H9 (cell line): ENCODE measurements around the gene EPB41L4A. TPM values are rescaled to one million over a fixed set of nuclear protein-coding genes. Genes with fewer than 3 reads are reported as not detected.

Experiments
- DNase-seq: peaks from one replicate; pipeline ENCODE4 v3.0.0-alpha.2; 2017
- H2AFZ ChIP-seq: one replicate; pipeline ENCODE4 v1.6.1; 2013; ENCODE audit warnings: mild to moderate bottlenecking, low read length, control low read depth, moderate library complexity
- H2AK5ac ChIP-seq: 2 replicates; pipeline ENCODE4 v1.6.1; 2013; ENCODE audit warnings: low read length, control low read depth, mixed read lengths; ENCODE audit not compliant: insufficient read length
- H2BK120ac ChIP-seq: one replicate; pipeline ENCODE4 v1.6.1; 2013; ENCODE audit warnings: low read depth, mild to moderate bottlenecking, low read length, control low read depth, inconsistent platforms; ENCODE audit not compliant: poor library complexity, severe bottlenecking
- H2BK12ac ChIP-seq: 2 replicates; pipeline ENCODE4 v1.6.1; 2013; ENCODE audit warnings: low read length, control low read depth, mixed read lengths, low read depth; ENCODE audit not compliant: insufficient read length
- H2BK15ac ChIP-seq: 2 replicates; pipeline ENCODE4 v1.6.1; 2013; ENCODE audit warnings: low read depth, low read length, control low read depth
- H2BK20ac ChIP-seq: one replicate; pipeline ENCODE4 v1.6.1; 2013; ENCODE audit warnings: low read depth, mild to moderate bottlenecking, low read length, control low read depth, inconsistent platforms; ENCODE audit not compliant: poor library complexity, severe bottlenecking
- H2BK5ac ChIP-seq: 2 replicates; pipeline ENCODE4 v1.6.1; 2013; ENCODE audit warnings: low read length, control low read depth, mixed read lengths; ENCODE audit not compliant: insufficient read length
- H3K14ac ChIP-seq: 2 replicates; pipeline ENCODE4 v1.6.1; 2013; ENCODE audit warnings: low read length, control low read depth; ENCODE audit not compliant: insufficient read depth
- H3K18ac ChIP-seq: 2 replicates; pipeline ENCODE4 v1.6.1; 2013; ENCODE audit warnings: low read depth, mild to moderate bottlenecking, mixed read lengths, low read length, control low read depth; ENCODE audit not compliant: insufficient read length
- H3K23ac ChIP-seq: 2 replicates; pipeline ENCODE4 v1.6.1; 2013; ENCODE audit warnings: low read length, control low read depth, mixed read lengths, low read depth; ENCODE audit not compliant: insufficient read length
- H3K23me2 ChIP-seq: 2 replicates; pipeline ENCODE4 v1.6.1; 2013; ENCODE audit warnings: low read depth, mild to moderate bottlenecking, mixed read lengths, low read length, control low read depth; ENCODE audit not compliant: insufficient read length, poor library complexity, severe bottlenecking
- H3K27ac ChIP-seq: 2 replicates; pipeline ENCODE4 v1.5.1; 2013; ENCODE audit warnings: low read length, control low read depth, mixed read lengths, low read depth; ENCODE audit not compliant: insufficient read length
- H3K27me3 ChIP-seq: 2 replicates; pipeline ENCODE4 v1.6.1; 2013; ENCODE audit warnings: low read length, control low read depth, inconsistent platforms; ENCODE audit not compliant: insufficient read depth
- H3K4ac ChIP-seq: 2 replicates; pipeline ENCODE4 v1.6.1; 2013; ENCODE audit warnings: low read depth, mild to moderate bottlenecking, control low read depth, inconsistent platforms, low read length, moderate library complexity
- H3K4me1 ChIP-seq: 2 replicates; pipeline ENCODE4 v1.6.1; 2013; ENCODE audit warnings: low read length, control low read depth, inconsistent platforms; ENCODE audit not compliant: insufficient read depth
- H3K4me2 ChIP-seq: 2 replicates; pipeline ENCODE4 v1.6.1; 2013; ENCODE audit warnings: low read length, control low read depth, mixed read lengths; ENCODE audit not compliant: insufficient read length, insufficient read depth
- H3K56ac ChIP-seq: 2 replicates; pipeline ENCODE4 v1.6.1; 2013; ENCODE audit warnings: low read depth, mild to moderate bottlenecking, mixed read lengths, low read length, control low read depth; ENCODE audit not compliant: insufficient read length
- H3K79me1 ChIP-seq: 2 replicates; pipeline ENCODE4 v1.6.1; 2013; ENCODE audit warnings: low read depth, mild to moderate bottlenecking, moderate library complexity, low read length, control low read depth, inconsistent platforms; ENCODE audit not compliant: insufficient read depth, poor library complexity, severe bottlenecking
- H3K79me2 ChIP-seq: 2 replicates; pipeline ENCODE4 v1.6.1; 2013; ENCODE audit warnings: low read length, control low read depth, inconsistent platforms; ENCODE audit not compliant: insufficient read depth
- H3K9ac ChIP-seq: 2 replicates; pipeline ENCODE4 v1.6.1; 2013; ENCODE audit warnings: low read length, control low read depth, mixed read lengths; ENCODE audit not compliant: insufficient read length; ENCODE audit errors: extremely low read depth
- H3K9me3 ChIP-seq: one replicate; pipeline ENCODE4 v1.6.1; 2013; ENCODE audit warnings: low read depth, low read length, inconsistent platforms; ENCODE audit not compliant: control insufficient read depth
- H3T11ph ChIP-seq: one replicate; pipeline ENCODE4 v1.6.1; 2013; ENCODE audit warnings: mild to moderate bottlenecking, low read length, control low read depth, inconsistent platforms
- H4K20me1 ChIP-seq: one replicate; pipeline ENCODE4 v1.6.1; 2013; ENCODE audit not compliant: control insufficient read depth, insufficient read length, insufficient read depth
- H4K5ac ChIP-seq: 2 replicates; pipeline ENCODE4 v1.6.1; 2013; ENCODE audit warnings: low read depth, mild to moderate bottlenecking, mixed read lengths, low read length, control low read depth; ENCODE audit not compliant: insufficient read length
- H4K8ac ChIP-seq: replicated peaks from 2 replicates; pipeline ENCODE4 v1.6.1; 2013; ENCODE audit warnings: low read length, control low read depth, mixed read lengths, low read depth; ENCODE audit not compliant: insufficient read length
- H4K91ac ChIP-seq: 2 replicates; pipeline ENCODE4 v1.6.1; 2013; ENCODE audit warnings: low read depth, mild to moderate bottlenecking, moderate library complexity, mixed read lengths, low read length, control low read depth; ENCODE audit not compliant: insufficient read length
- H3K27ac Mint-ChIP-seq, 3 experiments: 2 replicates in 2 of 3; 3 replicates in 1 of 3; pipeline ENCODE4 v1.8.0; 2020 to 2021; ENCODE audit warnings: mixed read lengths in 3 of 3, mild to moderate bottlenecking in 1 of 3, moderate library complexity in 1 of 3
- H3K27me3 Mint-ChIP-seq: 2 replicates; pipeline ENCODE4 v1.8.0; 2021; ENCODE audit warnings: low read depth, mild to moderate bottlenecking, moderate library complexity, mixed read lengths
- H3K36me3 Mint-ChIP-seq, 3 experiments: 2 replicates in 2 of 3; 3 replicates in 1 of 3; pipeline ENCODE4 v1.8.0; 2020 to 2021; ENCODE audit warnings: low read depth in 3 of 3, mixed read lengths in 3 of 3; ENCODE audit not compliant: insufficient read depth in 1 of 3
- H3K4me1 Mint-ChIP-seq, 2 experiments: 2 replicates each; pipeline ENCODE4 v1.8.0; 2020; ENCODE audit warnings: mixed read lengths in 2 of 2
- H3K4me3 Mint-ChIP-seq, 2 experiments: 2 replicates in 1 of 2; 3 replicates in 1 of 2; pipeline ENCODE4 v1.8.0; 2020 to 2021; ENCODE audit warnings: mild to moderate bottlenecking in 2 of 2, mixed read lengths in 2 of 2, moderate library complexity in 1 of 2
- H3K9me3 Mint-ChIP-seq, 2 experiments: 2 replicates in 1 of 2; 3 replicates in 1 of 2; pipeline ENCODE4 v1.8.0; 2020; ENCODE audit warnings: mild to moderate bottlenecking in 2 of 2, mixed read lengths in 2 of 2, moderate library complexity in 1 of 2
- CTCF ChIP-seq: fragments of 200-600 bp; sonication (generic); conservative IDR thresholded peaks from 3 replicates; pipeline ENCODE4 v1.8.0; 2021; ENCODE audit warnings: antibody characterized with exemption, mild to moderate bottlenecking
- WGBS: extraction: QIAGEN DNeasy Blood & Tissue Kit; methylation state at CpG from one replicate; pipeline ENCODE4 v1.1.7; 2013; ENCODE audit warnings: missing lambda C conversion rate, low lambda C conversion rate, mixed read lengths; ENCODE audit not compliant: insufficient read length; ENCODE audit errors: extremely low coverage; 5-methylcytosine and 5-hydroxymethylcytosine counted together
- total RNA-seq: library from RNA; stranded (reverse); gene quantifications from 2 replicates; pipeline ENCODE4 v1.2.1, GENCODE V29; 2021

The EPB41L4A gene
- total RNA-seq, 1 experiment from 2014 or later: 4.9 TPM

- Histone ChIP-seq H3K27ac (no peak overlapping the region), H2AK5ac (no peak overlapping the region), H3K9me3 (no peaks in the 10 kb centered on the region), H3K4ac (no peak overlapping the region), H3K23me2 (no peaks in the 10 kb centered on the region), H2BK20ac (no peak overlapping the region), H2BK120ac (no peak overlapping the region), H2BK5ac (no peak overlapping the region), H4K8ac (no peak overlapping the region), H3K79me2 (no peaks in the 10 kb centered on the region), H3K4me1 (no peaks in the 10 kb centered on the region; the same call in 1 of the 2 replicates), H3K23ac (no peak overlapping the region), H3K18ac (no peak overlapping the region), H2BK12ac (no peak overlapping the region), H3K9ac (no peak overlapping the region), H4K20me1 (no peaks in the 10 kb centered on the region), H2BK15ac (no peak overlapping the region), H3K79me1 (no peaks in the 10 kb centered on the region), H3K14ac (no peak overlapping the region), H3K27me3 (no peaks in the 10 kb centered on the region), H2AFZ (no peak overlapping the region), H3T11ph (no peak overlapping the region), H3K4me2 (no peak overlapping the region), H4K91ac (no peak overlapping the region), H3K56ac (no peak overlapping the region), H4K5ac (no peak overlapping the region)
- no CpG with 5 or more reads among the region's 4 CpGs for WGBS
- peaks cover 11 to 17% of the 10 kb centered on the region in 2 experiments for H3K4me1 Mint-ChIP-seq
- H3K9me3 Mint-ChIP-seq: no peaks in the 10 kb centered on the region
- H3K36me3 Mint-ChIP-seq: no peaks in the 10 kb centered on the region
- H3K27me3 Mint-ChIP-seq: no peaks in the 10 kb centered on the region
- no peak for DNase-seq
- no peak overlapping the region; a peak in 1 of 5 replicates for H3K4me3 Mint-ChIP-seq
- H3K27ac Mint-ChIP-seq: peak overlapping the region in 1 of 3 experiments; percentile 59; a peak in 1 of 7 replicates
- TF ChIP-seq CTCF: no peak
Measured at GRCh38 chr5:112230606-112231005, 188.5 kb downstream of the EPB41L4A start.
